OCI-LY7 (cell line): ENCODE results near the gene CNTNAP3B.
"Not testable (repeated sequence)": the region's sequence is repeated elsewhere in the genome, so short reads cannot be mapped to it uniquely, and the experiment has no call there.

ENCODE experiments used
- CTCF ChIP-seq: fragments of 200-600 bp; sonication (generic); conservative IDR thresholded peaks from 2 replicates; pipeline ENCODE4 v1.5.1; 2014; ENCODE audit warnings: mild to moderate bottlenecking, antibody characterized with exemption, low read length, moderate library complexity, mixed read lengths
- EZH2phosphoT487 ChIP-seq: fragments of 200-600 bp; sonication (generic); IDR thresholded peaks from 2 replicates; pipeline ENCODE4 v1.6.1; 2018; ENCODE audit warnings: low read depth, borderline replicate concordance, mild to moderate bottlenecking, mixed run types, antibody characterized with exemption, low read length, moderate library complexity, mixed read lengths

- not testable (repeated sequence) for TF ChIP-seq CTCF, EZH2phosphoT487
Observed at GRCh38 chr9:41855422-41855821, 273.8 kb downstream of the CNTNAP3B start.
